A549 (cell line): ENCODE data around the gene CEBPG. TPM values are rescaled to one million over a fixed set of nuclear protein-coding genes. Genes with fewer than 3 reads are reported as not detected.

Experiments used
- ATAC-seq, 2 experiments: fragments of 200-7000 bp in 1 of 2; fragments of >200 bp in 1 of 2; cut with Nextera tagmentation in 1 of 2; cut with Tn5 transposase in 1 of 2; 3 replicates each; pipeline versions ENCODE4 v1.8.0 to v1.9.1; 2018 to 2020; ENCODE audit warnings: mild to moderate bottlenecking in 1 of 2, moderate library complexity in 1 of 2
- CTCF ChIA-PET: fragments of 300-600 bp; sonication (Branson Sonifier 250); formaldehyde crosslinking; extraction: SDS; loops from one replicate; lab custom pipeline; 2021; ENCODE audit warnings: antibody characterized with exemption, inconsistent platforms; lab: Yijun Ruan, JAX
- POLR2A ChIA-PET: fragments of 350-600 bp; formaldehyde crosslinking; extraction: SDS; loops from one replicate; lab custom pipeline; 2021; ENCODE audit warnings: antibody characterized with exemption, inconsistent platforms; lab: Yijun Ruan, JAX
- DNase-seq, 2 experiments: peaks; one replicate each; pipeline versions ENCODE4 v3.0.0 to v3.0.0-alpha.2; 2011 to 2016; ENCODE audit warnings: low read depth in 1 of 2, low spot score in 1 of 2
- FAIRE-seq: peaks from 2 replicates; lab custom pipeline; 2011; peaks lifted over from hg19 to GRCh38; lab: Jason Lieb, UNC
- H3K27ac ChIP-seq, 2 experiments: fragments of >200 bp; sonication (Bioruptor Twin); formaldehyde crosslinking; 3 replicates each; pipeline ENCODE4 v1.5.1; 2016 to 2017
- H3K4me1 ChIP-seq: fragments of >200 bp; sonication (Bioruptor Twin); formaldehyde crosslinking; 3 replicates; pipeline ENCODE4 v1.6.1; 2016
- H3K4me2 ChIP-seq: fragments of >200 bp; sonication (Bioruptor Twin); formaldehyde crosslinking; 3 replicates; pipeline ENCODE4 v1.6.1; 2016
- H3K4me3 ChIP-seq: fragments of >200 bp; sonication (Bioruptor Twin); formaldehyde crosslinking; 3 replicates; pipeline ENCODE4 v1.5.1; 2016
- H3K9me3 ChIP-seq: fragments of >200 bp; sonication (Bioruptor Twin); formaldehyde crosslinking; 3 replicates; pipeline ENCODE4 v1.6.1; 2016
- BCL3 ChIP-seq: fragments of >200 bp; sonication (Bioruptor Twin); formaldehyde crosslinking; IDR thresholded peaks from 3 replicates; pipeline ENCODE4 v1.6.1; 2016
- BHLHE40 ChIP-seq: IDR thresholded peaks from 2 replicates; pipeline ENCODE4 v1.6.1; 2012; ENCODE audit warnings: low read depth, low read length, inconsistent platforms
- CEBPB ChIP-seq, 2 experiments: fragments of >200 bp in 1 of 2; sonication (Bioruptor Twin) in 1 of 2; formaldehyde crosslinking in 1 of 2; IDR thresholded peaks; 2 replicates each; pipeline ENCODE4 v1.6.1; 2012 to 2016
- CHD2 ChIP-seq: fragments of 150-350 bp; IDR thresholded peaks from 2 replicates; pipeline ENCODE4 v1.6.1; 2014; ENCODE audit warnings: low read length; ENCODE audit not compliant: partially characterized antibody
- ELK1 ChIP-seq: fragments of 150-350 bp; IDR thresholded peaks from 2 replicates; pipeline ENCODE4 v1.6.1; 2014; ENCODE audit warnings: low read depth, mild to moderate bottlenecking, low read length
- EP300 ChIP-seq, 2 experiments: fragments of >200 bp; sonication (Bioruptor Twin); formaldehyde crosslinking; IDR thresholded peaks; 2 replicates in 1 of 2; 3 replicates in 1 of 2; pipeline ENCODE4 v1.6.1; 2016 to 2017
- FOSB ChIP-seq: fragments of 250-450 bp; sonication (Bioruptor Pico); IDR thresholded peaks from 2 replicates; pipeline ENCODE4 v1.5.0; 2020; ENCODE audit warnings: mild to moderate bottlenecking, moderate library complexity
- FOSL2 ChIP-seq, 2 experiments: fragments of 450-650 bp in 1 of 2; fragments of >200 bp in 1 of 2; sonication (Bioruptor Twin) in 1 of 2; formaldehyde crosslinking; IDR thresholded peaks; 2 replicates each; pipeline versions ENCODE4 v1.5.0 to v1.6.1; 2016 to 2020; ENCODE audit warnings: mild to moderate bottlenecking in 1 of 2, moderate library complexity in 1 of 2
- GATA3 ChIP-seq: IDR thresholded peaks from 2 replicates; pipeline ENCODE4 v1.6.1; 2012; ENCODE audit warnings: borderline replicate concordance
- HDAC2 ChIP-seq: fragments of 200-600 bp; sonication (generic); IDR thresholded peaks from 2 replicates; pipeline ENCODE4 v1.6.1; 2016
- HEYL ChIP-seq: fragments of 250-450 bp; sonication (Bioruptor Pico); IDR thresholded peaks from 2 replicates; pipeline ENCODE4 v1.8.0; 2021; ENCODE audit warnings: mild to moderate bottlenecking, moderate library complexity
- HOXA7 ChIP-seq: fragments of 250-450 bp; sonication (Bioruptor Pico); IDR thresholded peaks from 2 replicates; pipeline ENCODE4 v1.5.0; 2020; ENCODE audit warnings: mild to moderate bottlenecking, moderate library complexity
- JUNB ChIP-seq: fragments of >200 bp; sonication (Bioruptor Twin); formaldehyde crosslinking; IDR thresholded peaks from 2 replicates; pipeline ENCODE4 v1.6.1; 2016
- KDM1A ChIP-seq: fragments of 200-600 bp; sonication (generic); IDR thresholded peaks from 2 replicates; pipeline ENCODE4 v1.6.1; 2016; ENCODE audit warnings: low read depth, mild to moderate bottlenecking
- KDM5A ChIP-seq: fragments of 200-600 bp; sonication (generic); IDR thresholded peaks from 2 replicates; pipeline ENCODE4 v1.6.1; 2016; ENCODE audit warnings: antibody characterized with exemption, mild to moderate bottlenecking
- MYC ChIP-seq: IDR thresholded peaks from 2 replicates; pipeline ENCODE4 v1.6.1; 2012; ENCODE audit warnings: mild to moderate bottlenecking, inconsistent platforms, low read length, improper control_type of control experiment, borderline replicate concordance
- NR3C1 ChIP-seq: fragments of >200 bp; sonication (Bioruptor Twin); formaldehyde crosslinking; IDR thresholded peaks from 3 replicates; pipeline ENCODE4 v1.6.1; 2017
- PBX3 ChIP-seq: IDR thresholded peaks from 2 replicates; pipeline ENCODE4 v1.6.1; 2012
- PHF8 ChIP-seq: fragments of 200-600 bp; sonication (generic); IDR thresholded peaks from 2 replicates; pipeline ENCODE4 v1.6.1; 2016; ENCODE audit warnings: low read depth, mild to moderate bottlenecking, antibody characterized with exemption, moderate library complexity, borderline replicate concordance
- POLR2A ChIP-seq: IDR thresholded peaks from 2 replicates; pipeline ENCODE4 v1.6.1; 2012; ENCODE audit warnings: mild to moderate bottlenecking, low read length
- RNF2 ChIP-seq: fragments of 200-600 bp; sonication (generic); IDR thresholded peaks from 2 replicates; pipeline ENCODE4 v1.6.1; 2016; ENCODE audit warnings: low read depth, mild to moderate bottlenecking, antibody characterized with exemption, moderate library complexity, borderline replicate concordance
- TFCP2L1 ChIP-seq: fragments of 250-450 bp; sonication (Bioruptor Pico); IDR thresholded peaks from 2 replicates; pipeline ENCODE4 v1.5.0; 2021; ENCODE audit warnings: mild to moderate bottlenecking
- ZFP36 ChIP-seq: fragments of 450-650 bp; IDR thresholded peaks from 2 replicates; pipeline ENCODE4 v1.6.1; 2014; ENCODE audit warnings: borderline replicate concordance; ENCODE audit not compliant: partially characterized antibody
- ZSCAN20 ChIP-seq: fragments of 250-450 bp; sonication (Bioruptor Pico); IDR thresholded peaks from 2 replicates; pipeline ENCODE4 v1.8.0; 2022; ENCODE audit warnings: mild to moderate bottlenecking, moderate library complexity
- WGBS: methylation state at CpG from one replicate; pipeline ENCODE4 v1.1.6; 2017; ENCODE audit errors: missing lambda C conversion rate; 5-methylcytosine and 5-hydroxymethylcytosine counted together
- polyA plus RNA-seq, 4 experiments: library from polyadenylated mRNA; depleted of rRNA in 3 of 4; stranded (reverse); fragments of >200 nt; fragmentation: RNase III in 1 of 4; extraction: RNeasy Plus Mini Kit Qiagen cat#74134 plus additional on column Dnase treatment in 1 of 4; gene quantifications; 2 replicates in 3 of 4; 3 replicates in 1 of 4; pipeline ENCODE4 v1.2.3, GENCODE V29; 2011 to 2017
- TF ChIP-seq, protein P1 (sequence below): fragments of >200 bp; sonication (Bioruptor Twin); formaldehyde crosslinking; IDR thresholded peaks from 3 replicates; pipeline ENCODE4 v1.5.1; 2016
- TF ChIP-seq, protein P2 (sequence below): IDR thresholded peaks from 2 replicates; pipeline ENCODE4 v1.6.1; 2012; ENCODE audit warnings: low read depth, borderline replicate concordance

CEBPG gene
- polyA plus RNA-seq, 2 of the 4 experiments (the other 2 are of a cell fraction), result 34.3 to 138 TPM

DNA sequence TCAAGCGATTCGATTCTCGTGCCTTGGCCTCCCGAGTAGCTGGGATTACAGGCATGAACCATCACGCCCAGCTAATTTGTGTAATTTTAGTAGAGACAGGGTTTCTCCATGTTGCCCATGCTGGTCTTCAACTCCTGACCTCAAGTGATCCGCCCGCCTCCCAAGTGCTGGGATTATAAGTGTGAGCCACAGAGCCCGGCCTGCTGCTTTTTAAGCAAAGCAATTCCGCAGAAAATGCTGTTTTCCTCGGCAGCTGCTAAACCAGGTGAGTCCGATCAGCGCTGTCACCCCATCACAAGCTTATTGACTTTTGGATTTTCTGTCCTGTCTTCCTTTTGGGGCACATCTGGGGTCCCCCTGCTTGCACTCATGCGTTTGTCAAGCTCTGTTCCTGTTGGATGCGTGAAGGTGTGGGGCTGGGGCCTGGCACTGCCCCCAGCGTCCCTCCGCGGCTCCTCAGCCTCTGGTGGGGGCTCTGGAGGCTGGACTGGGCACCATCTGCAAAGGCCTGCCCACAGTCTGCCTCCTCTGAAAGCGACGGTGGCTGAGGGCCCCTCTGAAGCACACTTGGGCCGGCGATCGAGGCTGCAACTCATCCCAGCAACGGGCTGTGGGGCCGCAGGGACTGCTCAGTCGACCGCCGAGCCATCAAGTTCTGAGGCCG, 25.7 kb downstream of the CEBPG start:
- ChIA-PET POLR2A (interaction anchor here (1.1 kb wide), 2 partner anchors 25 to 97 kb away, joined by 4 read pairs; partner anchors contain the start of gene CEBPA), CTCF (interaction anchor here (0.6 to 36.3 kb wide), 16 partner anchors 5 to 746 kb away, joined by 3 to 1493 read pairs (median 4); partner anchors contain the start of genes CEBPA and CEBPG)
- Histone ChIP-seq H3K4me1 (peaks cover 14% of the 10 kb centered on the region), H3K4me3 (no peak overlapping the region), H3K9me3 (no peaks in the 10 kb centered on the region), H3K4me2 (no peak overlapping the region), H3K27ac (no peak overlapping the region)
- WGBS, result 92% methylated on average over 28 of the region's 28 CpGs
- no peak for ATAC-seq
- no peak for FAIRE-seq
- no peak for DNase-seq
- no peak for TF ChIP-seq PHF8
- TF ChIP-seq ELK1, result no peak
- TF ChIP-seq CHD2, result no peak
- no peak for TF ChIP-seq BHLHE40
- TF ChIP-seq BCL3, result no peak
- TF ChIP-seq CEBPB (IDR thresholded peaks at IDR 0.05), result no peak
- TF ChIP-seq, protein P1, sequence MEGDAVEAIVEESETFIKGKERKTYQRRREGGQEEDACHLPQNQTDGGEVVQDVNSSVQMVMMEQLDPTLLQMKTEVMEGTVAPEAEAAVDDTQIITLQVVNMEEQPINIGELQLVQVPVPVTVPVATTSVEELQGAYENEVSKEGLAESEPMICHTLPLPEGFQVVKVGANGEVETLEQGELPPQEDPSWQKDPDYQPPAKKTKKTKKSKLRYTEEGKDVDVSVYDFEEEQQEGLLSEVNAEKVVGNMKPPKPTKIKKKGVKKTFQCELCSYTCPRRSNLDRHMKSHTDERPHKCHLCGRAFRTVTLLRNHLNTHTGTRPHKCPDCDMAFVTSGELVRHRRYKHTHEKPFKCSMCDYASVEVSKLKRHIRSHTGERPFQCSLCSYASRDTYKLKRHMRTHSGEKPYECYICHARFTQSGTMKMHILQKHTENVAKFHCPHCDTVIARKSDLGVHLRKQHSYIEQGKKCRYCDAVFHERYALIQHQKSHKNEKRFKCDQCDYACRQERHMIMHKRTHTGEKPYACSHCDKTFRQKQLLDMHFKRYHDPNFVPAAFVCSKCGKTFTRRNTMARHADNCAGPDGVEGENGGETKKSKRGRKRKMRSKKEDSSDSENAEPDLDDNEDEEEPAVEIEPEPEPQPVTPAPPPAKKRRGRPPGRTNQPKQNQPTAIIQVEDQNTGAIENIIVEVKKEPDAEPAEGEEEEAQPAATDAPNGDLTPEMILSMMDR, result no peak
- TF ChIP-seq HEYL (CRISPR knock-in tag), result no peak
- no peak for TF ChIP-seq JUNB
- no peak for TF ChIP-seq FOSL2 (IDR thresholded peaks at IDR 0.05)
- TF ChIP-seq FOSL2 (CRISPR knock-in tag; IDR thresholded peaks at IDR 0.05), result no peak
- TF ChIP-seq MYC, result no peak
- no peak for TF ChIP-seq PBX3
- TF ChIP-seq ZFP36, result no peak
- TF ChIP-seq, protein P2, sequence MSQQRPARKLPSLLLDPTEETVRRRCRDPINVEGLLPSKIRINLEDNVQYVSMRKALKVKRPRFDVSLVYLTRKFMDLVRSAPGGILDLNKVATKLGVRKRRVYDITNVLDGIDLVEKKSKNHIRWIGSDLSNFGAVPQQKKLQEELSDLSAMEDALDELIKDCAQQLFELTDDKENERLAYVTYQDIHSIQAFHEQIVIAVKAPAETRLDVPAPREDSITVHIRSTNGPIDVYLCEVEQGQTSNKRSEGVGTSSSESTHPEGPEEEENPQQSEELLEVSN, result no peak

- Histone ChIP-seq H3K4me3 (no peak overlapping the region), H3K4me1 (peaks cover 8% of the 10 kb centered on the region; the same call in 2 of the 3 replicates), H3K9me3 (no peaks in the 10 kb centered on the region), H3K4me2 (no peak overlapping the region), H3K27ac (no peak overlapping the region)
- POLR2A ChIA-PET, result interaction anchor here (1.8 kb wide), 1 partner anchor 97 kb away, joined by 4 read pairs; the partner anchor contains the start of gene CEBPA
- CTCF ChIA-PET, result interaction anchor here (0.6 to 36.3 kb wide), 16 partner anchors 6 to 745 kb away, joined by 3 to 1493 read pairs (median 4); partner anchors contain the start of genes CEBPA and CEBPG
- TF ChIP-seq KDM1A, result no peak
- no peak for TF ChIP-seq NR3C1
- no peak for TF ChIP-seq JUNB
- TF ChIP-seq HDAC2, result no peak
- no peak for TF ChIP-seq FOSB (CRISPR knock-in tag)
- TF ChIP-seq BCL3, result no peak
- TF ChIP-seq POLR2A, result no peak
- TF ChIP-seq MYC, result no peak
- no peak for TF ChIP-seq GATA3
- no peak for TF ChIP-seq HOXA7 (CRISPR knock-in tag)
- no peak for TF ChIP-seq PHF8
- no peak for TF ChIP-seq EP300 (IDR thresholded peaks at IDR 0.05)
- no peak for TF ChIP-seq HEYL (CRISPR knock-in tag)
- no peak for TF ChIP-seq TFCP2L1 (CRISPR knock-in tag)
- no peak for TF ChIP-seq ZSCAN20 (CRISPR knock-in tag)
- TF ChIP-seq KDM5A, result no peak
- TF ChIP-seq RNF2, result no peak
- TF ChIP-seq BHLHE40, result no peak
- FAIRE-seq (no peak), DNase-seq (no peak), ATAC-seq (no peak)
- 76% methylated on average over 22 of the region's 22 CpGs for WGBS
Observed at GRCh38 chr19:33399745-33400681, 26.5 kb downstream of the CEBPG start.
